Renal cortex interstitium (tissue), 3 donors: ENCODE measurements around the gene SUPT5H. TPM values are rescaled to one million over a fixed set of nuclear protein-coding genes. Genes with fewer than 3 reads are reported as not detected.

Source experiments
- polyA plus RNA-seq, 3 donors: library from polyadenylated mRNA; unstranded; fragments of 120-200 nt; gene quantifications; one replicate each; pipeline ENCODE4 v1.2.1, GENCODE V29; 2013; ENCODE audit not compliant: insufficient read length in 3 of 3

SUPT5H gene
- polyA plus RNA-seq, 3 donors: 147 to 151 (median 147) TPM

Other genes starting within 250 kb of the SUPT5H start
- gene NCCRP1, start 248.6 kb upstream of the SUPT5H start, polyA plus RNA-seq: 1 to 10 TPM; 1.3 to 4.5 (median 1.7) TPM
- not detected for gene SYCN, start 241.3 kb upstream of the SUPT5H start, polyA plus RNA-seq
- not detected for gene IFNL3, start 200.6 kb upstream of the SUPT5H start, polyA plus RNA-seq
- gene IFNL4, start 196.7 kb upstream of the SUPT5H start, polyA plus RNA-seq: under 1 TPM in 1 of 3 donors, not detected in 2; 0.11 TPM
- not detected for gene IFNL2, start 177.2 kb upstream of the SUPT5H start, polyA plus RNA-seq
- gene IFNL1, start 149.2 kb upstream of the SUPT5H start, polyA plus RNA-seq: not detected
- gene LRFN1, start 124.7 kb upstream of the SUPT5H start, polyA plus RNA-seq: 1 to 10 TPM in 2 of 3 donors, under 1 TPM in 1; 0.92 to 2.8 (median 2.1) TPM
- 10 to 100 TPM; 16.3 to 32.9 (median 25.0) TPM for gene GMFG, start 109.5 kb upstream of the SUPT5H start, polyA plus RNA-seq
- 100 to 1,000 TPM in 2 of 3 donors, 10 to 100 TPM in 1; 92.7 to 145 (median 122) TPM for gene SAMD4B, start 103.2 kb upstream of the SUPT5H start, polyA plus RNA-seq
- 10 to 100 TPM; 67.2 to 70.8 (median 68.1) TPM for gene PAF1, start 54.5 kb upstream of the SUPT5H start, polyA plus RNA-seq
- 10 to 100 TPM; 38.9 to 46.7 (median 44.8) TPM for gene MED29, start 54.2 kb upstream of the SUPT5H start, polyA plus RNA-seq
- gene ZFP36, start 38.7 kb upstream of the SUPT5H start, polyA plus RNA-seq: 10 to 100 TPM; 29.0 to 60.1 (median 58.5) TPM
- gene PLEKHG2, start 32.9 kb upstream of the SUPT5H start, polyA plus RNA-seq: 100 to 1,000 TPM in 1 of 3 donors, 10 to 100 TPM in 2; 73.7 to 118 (median 96.8) TPM
- gene RPS16, start 9.6 kb upstream of the SUPT5H start, polyA plus RNA-seq: 1,000 to 10,000 TPM; 1,189 to 1,428 (median 1,311) TPM
- gene TIMM50, start 35.3 kb downstream of the SUPT5H start, polyA plus RNA-seq: 10 to 100 TPM; 74.4 to 86.5 (median 77.2) TPM
- under 1 TPM; 0.35 to 0.70 (median 0.62) TPM for gene DLL3, start 53.4 kb downstream of the SUPT5H start, polyA plus RNA-seq
- 10 to 100 TPM in 1 of 3 donors, 1 to 10 TPM in 2; 6.8 to 12.1 (median 9.6) TPM for gene SELENOV, start 69.6 kb downstream of the SUPT5H start, polyA plus RNA-seq
- 1 to 10 TPM; 4.2 to 5.5 (median 4.4) TPM for gene EID2B, start 87.3 kb downstream of the SUPT5H start, polyA plus RNA-seq
- 10 to 100 TPM; 16.1 to 25.0 (median 23.2) TPM for gene EID2, start 94.6 kb downstream of the SUPT5H start, polyA plus RNA-seq
- gene LGALS13, start 156.9 kb downstream of the SUPT5H start, polyA plus RNA-seq: not detected
- not detected for gene LGALS16, start 210.3 kb downstream of the SUPT5H start, polyA plus RNA-seq